GM12878 (cell line): ENCODE measurements around the gene VAMP3. TPM values are rescaled to one million over a fixed set of nuclear protein-coding genes. Genes with fewer than 3 reads are reported as not detected.

Experiments
- ATAC-seq: fragments of 200-7000 bp; cut with Tn5 transposase; 3 replicates; pipeline ENCODE4 v1.9.1; 2020; ENCODE audit warnings: mild to moderate bottlenecking, moderate library complexity
- BruUV-seq: library from RNA; stranded (reverse); fragments of 400-500 nt; replicated peaks from 2 replicates; lab custom pipeline; 2021; lab: Mats Ljungman, UMichigan
- CTCF ChIA-PET: fragments of 300-600 bp; sonication (Branson Sonifier 250); formaldehyde crosslinking; extraction: SDS; loops from one replicate; lab custom pipeline; 2021; ENCODE audit warnings: inconsistent platforms; lab: Yijun Ruan, JAX
- POLR2A ChIA-PET: fragments of 350-600 bp; formaldehyde crosslinking; extraction: SDS; loops from one replicate; lab custom pipeline; 2021; ENCODE audit warnings: inconsistent platforms; lab: Charles Lee
- RAD21 ChIA-PET: fragments of 300-600 bp; sonication (Branson Sonifier 250); formaldehyde crosslinking; loops from one replicate; lab custom pipeline; 2023; ENCODE audit warnings: antibody characterized with exemption; ENCODE audit not compliant: unreplicated experiment; lab: Charles Lee
- SMC1A ChIA-PET: fragments of 300-600 bp; sonication (Branson Sonifier 250); formaldehyde crosslinking; loops from one replicate; lab custom pipeline; 2023; ENCODE audit not compliant: unreplicated experiment, uncharacterized antibody; lab: Charles Lee
- DNase-seq: peaks from one replicate; pipeline ENCODE4 v3.0.0-alpha.2; 2011; ENCODE audit warnings: low read depth, low spot score
- FAIRE-seq: peaks from 3 replicates; lab custom pipeline; 2011; peaks lifted over from hg19 to GRCh38; lab: Jason Lieb, UNC
- H2AFZ ChIP-seq: 2 replicates; pipeline ENCODE4 v1.6.0; 2011; ENCODE audit warnings: low read depth, low read length, control low read depth; ENCODE audit not compliant: control insufficient read depth
- H3K27ac ChIP-seq: 2 replicates; pipeline ENCODE4 v1.5.1; 2011; ENCODE audit warnings: control low read depth; ENCODE audit not compliant: control insufficient read depth, insufficient read depth
- H3K27me3 ChIP-seq, 2 experiments: replicated peaks in 1 of 2; 2 replicates each; pipeline versions ENCODE4 v1.6.0 to v1.6.1; 2011; ENCODE audit warnings: low read length in 1 of 2; ENCODE audit not compliant: control insufficient read depth in 2 of 2, insufficient read depth in 2 of 2
- H3K36me3 ChIP-seq, 2 experiments: 2 replicates each; pipeline ENCODE4 v1.5.1; 2011; ENCODE audit warnings: low read length in 1 of 2; ENCODE audit not compliant: control insufficient read depth in 2 of 2, insufficient read depth in 2 of 2
- H3K4me1 ChIP-seq: 2 replicates; pipeline ENCODE4 v1.6.1; 2011; ENCODE audit warnings: mild to moderate bottlenecking, low read length, moderate library complexity, mixed read lengths; ENCODE audit not compliant: control insufficient read depth, insufficient read depth
- H3K4me2 ChIP-seq: 2 replicates; pipeline ENCODE4 v1.6.0; 2011; ENCODE audit warnings: control low read depth; ENCODE audit not compliant: control insufficient read depth, insufficient read depth
- H3K4me3 ChIP-seq: fragments of 200-600 bp; sonication (generic); 2 replicates; pipeline ENCODE4 v1.5.1; 2016
- H3K79me2 ChIP-seq: 2 replicates; pipeline ENCODE4 v1.6.0; 2011; ENCODE audit warnings: low read length; ENCODE audit not compliant: control insufficient read depth, insufficient read depth
- H3K9ac ChIP-seq: 2 replicates; pipeline ENCODE4 v1.8.0; 2011; ENCODE audit warnings: low read length, control low read depth, mixed read lengths; ENCODE audit not compliant: control insufficient read depth, insufficient read depth
- H3K9me3 ChIP-seq: replicated peaks from 3 replicates; pipeline ENCODE4 v1.5.1; 2011; ENCODE audit warnings: mild to moderate bottlenecking, low read length; ENCODE audit not compliant: control insufficient read depth, insufficient read depth
- H4K20me1 ChIP-seq: 2 replicates; pipeline ENCODE4 v1.6.0; 2011; ENCODE audit not compliant: control insufficient read depth, insufficient read depth
- LARP7 ChIP-seq: fragments of 450-650 bp; IDR thresholded peaks from 2 replicates; pipeline ENCODE4 v1.6.1; 2017; ENCODE audit warnings: mild to moderate bottlenecking
- WGBS: methylation state at CpG from one replicate; pipeline ENCODE4 v1.1.6; 2016; ENCODE audit warnings: low lambda C conversion rate; ENCODE audit not compliant: insufficient replicate concordance, insufficient coverage; ENCODE audit errors: missing lambda C conversion rate; 5-methylcytosine and 5-hydroxymethylcytosine counted together
- in situ Hi-C: fragments of 300-500 bp; cut with MboI; formaldehyde crosslinking; loops from 9 replicates; pipeline ENCODE4 v1.14.3; 2018; ENCODE audit warnings: mixed read lengths
- intact Hi-C: fragments of 100-400 bp; cut with micrococcal nuclease; formaldehyde crosslinking; loops from one replicate; pipeline ENCODE4 v1.14.2; 2022; ENCODE audit not compliant: unreplicated experiment
- polyA plus RNA-seq, 11 experiments: library from polyadenylated mRNA; depleted of rRNA in 4 of 11; unstranded in 6 of 11; stranded (reverse) in 5 of 11; fragments of >200 nt; fragmentation: Nextera tagmentation in 4 of 11; fragmentation: Illumina TruSeq in 1 of 11; extraction: Ambion mirVana in 4 of 11; extraction: Trizol in 1 of 11; gene quantifications; 1 replicate in 1 of 11; 2 replicates in 10 of 11; pipeline versions ENCODE4 v1.2.1 to v1.2.3, GENCODE V29; 2011 to 2016; ENCODE audit warnings: inconsistent platforms in 2 of 11, missing spikeins in 2 of 11, low read depth in 1 of 11
- total RNA-seq, 4 experiments: library from RNA; depleted of rRNA in 3 of 4; stranded (reverse); fragments of >200 nt in 3 of 4; fragmentation: Illumina TruSeq in 1 of 4; extraction: Trizol in 1 of 4; gene quantifications; 2 replicates each; pipeline versions ENCODE4 v1.2.1 to v1.2.3, GENCODE V29; 2013 to 2021
- TF ChIP-seq, protein P1 (sequence below): fragments of 450-650 bp; IDR thresholded peaks from 2 replicates; pipeline ENCODE4 v1.6.1; 2017; ENCODE audit warnings: mild to moderate bottlenecking, moderate library complexity
- TF ChIP-seq, protein P2 (sequence below): IDR thresholded peaks from 2 replicates; pipeline ENCODE4 v1.6.1; 2012; ENCODE audit warnings: low read depth, low read length, improper control_type of control experiment

The VAMP3 gene
- total and polyA plus RNA-seq, 10 of the 15 experiments (the other 5 are each of a cell fraction or from before 2014, with no cell fraction given) = 4.8 to 24.9 (median 9.7) TPM

GRCh38 chr1:7747605-7748004 lies 23.5 kb upstream of the VAMP3 start:
- SMC1A ChIA-PET = interaction anchor here (0.6 kb wide), 1 partner anchor 69 kb away, joined by 3 read pairs; no protein-coding TSS in a partner anchor
- intact Hi-C loops = no loop called here
- WGBS = 55% methylated on average over 4 of the region's 5 CpGs

More at GRCh38 chr1:7747605-7748004, 23.5 kb upstream of the VAMP3 start:
- Histone ChIP-seq H3K27me3 (0 out of 4 replicates have a peak, but pooled peaks cover 1 to 3% of the 10 kb centered on the region in 2 experiments), H4K20me1 (no peaks in the 10 kb centered on the region), H3K36me3 (no peaks in the 10 kb centered on the region), H3K9me3 (no peaks in the 10 kb centered on the region), H3K4me2 (no peak overlapping the region), H3K27ac (no peak overlapping the region), H3K79me2 (no peaks in the 10 kb centered on the region), H2AFZ (no peak overlapping the region), H3K4me3 (no peak overlapping the region), H3K4me1 (no peaks in the 10 kb centered on the region), H3K9ac (no peak overlapping the region)
- RAD21 ChIA-PET = no interaction called here
- DNase-seq = no peak
- POLR2A ChIA-PET = no interaction called here
- TF ChIP-seq, protein P1, sequence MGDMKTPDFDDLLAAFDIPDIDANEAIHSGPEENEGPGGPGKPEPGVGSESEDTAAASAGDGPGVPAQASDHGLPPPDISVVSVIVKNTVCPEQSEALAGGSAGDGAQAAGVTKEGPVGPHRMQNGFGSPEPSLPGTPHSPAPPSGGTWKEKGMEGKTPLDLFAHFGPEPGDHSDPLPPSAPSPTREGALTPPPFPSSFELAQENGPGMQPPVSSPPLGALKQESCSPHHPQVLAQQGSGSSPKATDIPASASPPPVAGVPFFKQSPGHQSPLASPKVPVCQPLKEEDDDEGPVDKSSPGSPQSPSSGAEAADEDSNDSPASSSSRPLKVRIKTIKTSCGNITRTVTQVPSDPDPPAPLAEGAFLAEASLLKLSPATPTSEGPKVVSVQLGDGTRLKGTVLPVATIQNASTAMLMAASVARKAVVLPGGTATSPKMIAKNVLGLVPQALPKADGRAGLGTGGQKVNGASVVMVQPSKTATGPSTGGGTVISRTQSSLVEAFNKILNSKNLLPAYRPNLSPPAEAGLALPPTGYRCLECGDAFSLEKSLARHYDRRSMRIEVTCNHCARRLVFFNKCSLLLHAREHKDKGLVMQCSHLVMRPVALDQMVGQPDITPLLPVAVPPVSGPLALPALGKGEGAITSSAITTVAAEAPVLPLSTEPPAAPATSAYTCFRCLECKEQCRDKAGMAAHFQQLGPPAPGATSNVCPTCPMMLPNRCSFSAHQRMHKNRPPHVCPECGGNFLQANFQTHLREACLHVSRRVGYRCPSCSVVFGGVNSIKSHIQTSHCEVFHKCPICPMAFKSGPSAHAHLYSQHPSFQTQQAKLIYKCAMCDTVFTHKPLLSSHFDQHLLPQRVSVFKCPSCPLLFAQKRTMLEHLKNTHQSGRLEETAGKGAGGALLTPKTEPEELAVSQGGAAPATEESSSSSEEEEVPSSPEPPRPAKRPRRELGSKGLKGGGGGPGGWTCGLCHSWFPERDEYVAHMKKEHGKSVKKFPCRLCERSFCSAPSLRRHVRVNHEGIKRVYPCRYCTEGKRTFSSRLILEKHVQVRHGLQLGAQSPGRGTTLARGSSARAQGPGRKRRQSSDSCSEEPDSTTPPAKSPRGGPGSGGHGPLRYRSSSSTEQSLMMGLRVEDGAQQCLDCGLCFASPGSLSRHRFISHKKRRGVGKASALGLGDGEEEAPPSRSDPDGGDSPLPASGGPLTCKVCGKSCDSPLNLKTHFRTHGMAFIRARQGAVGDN = no peak
- no peak for TF ChIP-seq LARP7
- TF ChIP-seq, protein P2, sequence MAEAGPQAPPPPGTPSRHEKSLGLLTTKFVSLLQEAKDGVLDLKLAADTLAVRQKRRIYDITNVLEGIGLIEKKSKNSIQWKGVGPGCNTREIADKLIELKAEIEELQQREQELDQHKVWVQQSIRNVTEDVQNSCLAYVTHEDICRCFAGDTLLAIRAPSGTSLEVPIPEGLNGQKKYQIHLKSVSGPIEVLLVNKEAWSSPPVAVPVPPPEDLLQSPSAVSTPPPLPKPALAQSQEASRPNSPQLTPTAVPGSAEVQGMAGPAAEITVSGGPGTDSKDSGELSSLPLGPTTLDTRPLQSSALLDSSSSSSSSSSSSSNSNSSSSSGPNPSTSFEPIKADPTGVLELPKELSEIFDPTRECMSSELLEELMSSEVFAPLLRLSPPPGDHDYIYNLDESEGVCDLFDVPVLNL = no peak
- CTCF ChIA-PET = interaction anchor here (1.1 kb wide), 1 partner anchor 10 kb away, joined by 3 read pairs; no protein-coding TSS in a partner anchor
- ATAC-seq = no peak
- FAIRE-seq = no peak
- no TSS peak for BruUV-seq
- in situ Hi-C loops = loop anchor here (5.0 kb wide), 1 partner anchor 75 kb away; no protein-coding TSS in a partner anchor
